ENCODE results near the gene CTDSPL.

CTDSPL gene

DNA sequence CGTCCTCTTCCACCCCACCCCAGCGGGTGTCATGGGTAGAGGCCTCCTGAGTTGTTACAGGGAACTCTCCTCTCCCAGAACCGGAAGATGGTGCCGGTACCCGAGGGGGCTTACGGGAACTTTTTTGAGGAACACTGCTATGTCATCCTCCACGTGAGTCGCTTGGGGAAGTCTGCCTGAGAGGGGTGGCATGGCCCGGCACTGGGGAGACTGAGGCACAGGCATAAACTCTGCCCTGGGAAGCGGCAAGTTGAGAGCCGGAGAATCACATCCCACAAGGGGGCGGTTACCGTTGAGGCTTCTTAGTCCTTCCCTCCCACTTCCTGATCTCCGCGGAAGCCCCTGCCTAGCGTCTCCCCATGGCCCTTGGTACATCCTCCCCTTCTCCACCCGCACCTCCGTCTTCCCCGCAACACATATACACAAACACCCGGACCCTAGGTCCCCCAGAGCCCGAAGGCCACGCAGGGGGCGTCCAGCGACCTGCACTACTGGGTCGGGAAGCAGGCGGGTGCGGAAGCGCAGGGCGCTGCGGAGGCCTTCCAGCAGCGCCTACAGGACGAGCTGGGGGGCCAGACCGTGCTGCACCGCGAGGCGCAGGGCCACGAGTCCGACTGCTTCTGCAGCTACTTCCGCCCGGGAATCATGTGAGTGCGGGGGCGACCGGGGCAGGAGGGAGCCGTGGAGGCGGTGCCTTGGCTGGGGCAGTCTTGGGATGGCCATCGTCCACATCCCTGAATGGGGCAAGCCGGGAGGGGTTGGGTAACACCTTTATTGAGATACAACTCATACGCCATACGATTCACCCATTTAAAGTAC is 132.3 kb downstream of the CTDSPL start:
- peak overlapping the region; percentile 67 for H3K4me2 ChIP-seq (ENCODE audit: low read depth, low read length)
- peak overlapping the region; percentile 96 for H2AFZ ChIP-seq (ENCODE audit: low read length)
- no peaks in the 10 kb centered on the region for H3K9me2 ChIP-seq (replicated peaks; ENCODE audit: insufficient read depth, low read length)
- H3F3A ChIP-seq (ENCODE audit: insufficient read depth, low read length), result 0 out of 2 replicates have a peak, but pooled peaks cover 5% of the 10 kb centered on the region
- no peaks in the 10 kb centered on the region for H3K9me3 ChIP-seq (replicated peaks; ENCODE audit: insufficient read depth, low read length)
- H3K36me3 ChIP-seq (replicated peaks; ENCODE audit: insufficient read depth, low read length), result no peaks in the 10 kb centered on the region
- no peaks in the 10 kb centered on the region for H3K79me2 ChIP-seq (ENCODE audit: low read length)
- H3K4me3 ChIP-seq (ENCODE audit: low read length), result peak overlapping the region; percentile 86
- no peaks in the 10 kb centered on the region for H4K20me1 ChIP-seq (ENCODE audit: insufficient read depth, low read length)
- DNase-seq, result peak; percentile 69
- no peak for TF ChIP-seq EZH2phosphoT487 (IDR thresholded peaks at IDR 0.05; ENCODE audit: low read length)
- TF ChIP-seq CTCF (IDR thresholded peaks at IDR 0.05; ENCODE audit: low read length), result no peak
- TF ChIP-seq EZH2 (optimal IDR thresholded peaks at IDR 0.05; ENCODE audit: low read depth, low read length), result no peak
- peaks cover 26% of the 10 kb centered on the region for H3K4me1 ChIP-seq (ENCODE audit: low read length)
- H3K27me3 ChIP-seq (replicated peaks; ENCODE audit: insufficient read depth, low read length), result no peaks in the 10 kb centered on the region; the same call in 1 of the 2 replicates
- peak overlapping the region; percentile 75 for H3K9ac ChIP-seq (ENCODE audit: low read length)
- H3K27ac ChIP-seq (ENCODE audit: low read length), result peak overlapping the region; percentile 7; the same call in 1 of the 2 replicates

DNA sequence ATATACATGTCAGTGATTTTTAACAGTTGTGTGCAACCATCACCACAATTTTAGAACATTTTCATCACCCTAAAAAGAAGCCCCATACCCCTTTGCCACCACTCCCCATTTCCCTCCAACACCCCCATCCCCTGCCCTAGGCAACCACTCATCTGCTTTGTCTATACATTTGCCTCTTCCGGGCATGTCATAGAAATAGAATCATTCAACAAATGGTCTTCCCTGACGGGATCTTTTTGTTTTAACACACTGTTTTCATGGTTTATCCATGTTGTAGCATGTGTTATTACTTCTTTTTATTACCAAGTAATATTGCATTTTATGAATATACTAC is 132.9 kb downstream of the CTDSPL start:
- no peaks in the 10 kb centered on the region for H3K36me3 ChIP-seq (replicated peaks; ENCODE audit: insufficient read depth, low read length)
- DNase-seq, result peak; percentile 25
- H3K27me3 ChIP-seq (replicated peaks; ENCODE audit: insufficient read depth, low read length), result no peaks in the 10 kb centered on the region; the same call in 1 of the 2 replicates
- H2AFZ ChIP-seq (ENCODE audit: low read length), result peak overlapping the region; percentile 96
- peak overlapping the region; percentile 86 for H3K4me3 ChIP-seq (ENCODE audit: low read length)
- H3F3A ChIP-seq (ENCODE audit: insufficient read depth, low read length), result 0 out of 2 replicates have a peak, but pooled peaks cover 5% of the 10 kb centered on the region
- no peaks in the 10 kb centered on the region for H4K20me1 ChIP-seq (ENCODE audit: insufficient read depth, low read length)
- H3K9me3 ChIP-seq (replicated peaks; ENCODE audit: insufficient read depth, low read length), result no peaks in the 10 kb centered on the region
- peak overlapping the region; percentile 75; the same call in 1 of the 2 replicates for H3K9ac ChIP-seq (ENCODE audit: low read length)
- H3K9me2 ChIP-seq (replicated peaks; ENCODE audit: insufficient read depth, low read length), result no peaks in the 10 kb centered on the region
- peaks cover 29% of the 10 kb centered on the region for H3K4me1 ChIP-seq (ENCODE audit: low read length)
- no peaks in the 10 kb centered on the region for H3K79me2 ChIP-seq (ENCODE audit: low read length)
- TF ChIP-seq EZH2 (optimal IDR thresholded peaks at IDR 0.05; ENCODE audit: low read depth, low read length), result no peak
- no peak for TF ChIP-seq CTCF (IDR thresholded peaks at IDR 0.05; ENCODE audit: low read length)
- no peak for TF ChIP-seq EZH2phosphoT487 (IDR thresholded peaks at IDR 0.05; ENCODE audit: low read length)
- H3K4me2 ChIP-seq (ENCODE audit: low read depth, low read length), result peak overlapping the region; percentile 67
- no peak overlapping the region for H3K27ac ChIP-seq (ENCODE audit: low read length)

- Histone ChIP-seq H4K20me1 (ENCODE audit: insufficient read depth, low read length) (no peaks in the 10 kb centered on the region), H3K9me3 (replicated peaks; ENCODE audit: insufficient read depth, low read length) (no peaks in the 10 kb centered on the region), H3K4me1 (ENCODE audit: low read length) (peaks cover 29% of the 10 kb centered on the region), H3K36me3 (replicated peaks; ENCODE audit: insufficient read depth, low read length) (no peaks in the 10 kb centered on the region), H3K4me3 (ENCODE audit: low read length) (no peak overlapping the region), H3K27me3 (replicated peaks; ENCODE audit: insufficient read depth, low read length) (no peaks in the 10 kb centered on the region; the same call in 1 of the 2 replicates), H3K9me2 (replicated peaks; ENCODE audit: insufficient read depth, low read length) (no peaks in the 10 kb centered on the region), H3K27ac (ENCODE audit: low read length) (no peak overlapping the region), H3K79me2 (ENCODE audit: low read length) (no peaks in the 10 kb centered on the region), H3K9ac (ENCODE audit: low read length) (no peak overlapping the region), H3K4me2 (ENCODE audit: low read depth, low read length) (no peak overlapping the region), H2AFZ (ENCODE audit: low read length) (no peak overlapping the region), H3F3A (ENCODE audit: insufficient read depth, low read length) (0 out of 2 replicates have a peak, but pooled peaks cover 5% of the 10 kb centered on the region)
- no peak for DNase-seq
- no peak for TF ChIP-seq EZH2 (optimal IDR thresholded peaks at IDR 0.05; ENCODE audit: low read depth, low read length)
These were observed 134.3 kb downstream of the CTDSPL start for GRCh38 chr3:37995652-37996641.
